BJ (cell line): ENCODE data around the gene SBF2. TPM values are rescaled to one million over a fixed set of nuclear protein-coding genes. Genes with fewer than 3 reads are reported as not detected.

ENCODE experiments used
- CTCF ChIA-PET: fragments of 350-600 bp; formaldehyde crosslinking; extraction: SDS; loops from one replicate; lab custom pipeline; 2021; ENCODE audit warnings: antibody characterized with exemption, inconsistent platforms; lab: Yijun Ruan, JAX
- POLR2A ChIA-PET: fragments of 300-600 bp; sonication (Branson Sonifier 250); formaldehyde crosslinking; extraction: SDS; loops from one replicate; lab custom pipeline; 2021; ENCODE audit warnings: antibody characterized with exemption; lab: Charles Lee
- DNase-seq: peaks from one replicate; pipeline ENCODE4 v3.0.0-alpha.2; 2011; ENCODE audit warnings: low read depth
- H3K27me3 ChIP-seq: 2 replicates; pipeline ENCODE4 v1.6.0; 2011; ENCODE audit warnings: low read length; ENCODE audit not compliant: control insufficient read depth, insufficient read depth
- H3K36me3 ChIP-seq: 2 replicates; pipeline ENCODE4 v1.5.1; 2011; ENCODE audit warnings: low read length; ENCODE audit not compliant: control insufficient read depth, insufficient read depth
- H3K4me3 ChIP-seq: 2 replicates; pipeline ENCODE4 v1.5.1; 2011; ENCODE audit warnings: low read depth, mild to moderate bottlenecking, control low read depth, low read length
- CTCF ChIP-seq: IDR thresholded peaks from 2 replicates; pipeline ENCODE4 v1.5.1; 2011; ENCODE audit warnings: low read depth, mild to moderate bottlenecking, control low read depth, inconsistent platforms, low read length, moderate library complexity; ENCODE audit not compliant: insufficient read depth
- polyA plus RNA-seq: library from polyadenylated mRNA; depleted of rRNA; stranded (reverse); fragments of >200 nt; gene quantifications from 2 replicates; pipeline ENCODE4 v1.2.3, GENCODE V29; 2011

The SBF2 gene
- polyA plus RNA-seq, 1 experiment: 33.8 TPM

- POLR2A ChIA-PET: no interaction called here
- TF ChIP-seq CTCF: no peak
- CTCF ChIA-PET: interaction anchor here (2.3 kb wide), 1 partner anchor 12 kb away, joined by 7 read pairs; no protein-coding TSS in a partner anchor
- no peaks in the 10 kb centered on the region for H3K27me3 ChIP-seq
- DNase-seq: no peak
- peaks cover 17% of the 10 kb centered on the region for H3K36me3 ChIP-seq
- H3K4me3 ChIP-seq: no peak overlapping the region
Observed at GRCh38 chr11:9736365-9736764, 557.7 kb downstream of the SBF2 start.

- no peak for DNase-seq
- ChIA-PET POLR2A (no interaction called here), CTCF (no interaction called here)
- Histone ChIP-seq H3K4me3 (no peak overlapping the region), H3K36me3 (peaks cover 17% of the 10 kb centered on the region), H3K27me3 (no peaks in the 10 kb centered on the region)
- no peak for TF ChIP-seq CTCF
Observed at GRCh38 chr11:9735919-9736318, 558.1 kb downstream of the SBF2 start.

- Histone ChIP-seq H3K4me3 (no peak overlapping the region), H3K36me3 (peaks cover 18% of the 10 kb centered on the region), H3K27me3 (no peaks in the 10 kb centered on the region)
- no peak for DNase-seq
- POLR2A ChIA-PET: no interaction called here
- CTCF ChIA-PET: interaction anchor here (0.6 to 1.1 kb wide), 2 partner anchors 9 to 200 kb away, joined by 3 read pairs; no protein-coding TSS in a partner anchor
- no peak for TF ChIP-seq CTCF
Observed at GRCh38 chr11:9735236-9735635, 558.8 kb downstream of the SBF2 start.

- no peak for DNase-seq
- ChIA-PET POLR2A (no interaction called here), CTCF (interaction anchor here (0.7 kb wide), 1 partner anchor 12 kb away, joined by 3 read pairs; no protein-coding TSS in a partner anchor)
- TF ChIP-seq CTCF: no peak
- Histone ChIP-seq H3K27me3 (no peaks in the 10 kb centered on the region), H3K4me3 (no peak overlapping the region), H3K36me3 (peaks cover 8% of the 10 kb centered on the region)
Observed at GRCh38 chr11:9733212-9733611, 560.8 kb downstream of the SBF2 start.

- no peak for DNase-seq
- Histone ChIP-seq H3K4me3 (no peak overlapping the region), H3K36me3 (peaks cover 6% of the 10 kb centered on the region), H3K27me3 (no peaks in the 10 kb centered on the region)
- ChIA-PET POLR2A (no interaction called here), CTCF (interaction anchor here (0.6 kb wide), 1 partner anchor 141 kb away, joined by 3 read pairs; no protein-coding TSS in a partner anchor)
- no peak for TF ChIP-seq CTCF
Observed at GRCh38 chr11:9732453-9732852, 561.6 kb downstream of the SBF2 start.
